Progenitor cell of endocrine pancreas (in vitro differentiated cells): ENCODE results near the gene PPFIA2. TPM values are rescaled to one million over a fixed set of nuclear protein-coding genes. Genes with fewer than 3 reads are reported as not detected.

ENCODE experiments used
- DNase-seq: peaks from one replicate; pipeline ENCODE4 v3.0.0; 2021; ENCODE audit warnings: low spot score; ENCODE audit not compliant: unreplicated experiment
- H3K27ac Mint-ChIP-seq: 2 replicates; pipeline ENCODE4 v1.8.0; 2021; ENCODE audit warnings: mild to moderate bottlenecking, moderate library complexity, mixed read lengths
- H3K27me3 Mint-ChIP-seq: 2 replicates; pipeline ENCODE4 v1.8.0; 2021; ENCODE audit warnings: mixed read lengths
- H3K36me3 Mint-ChIP-seq: 2 replicates; pipeline ENCODE4 v1.8.0; 2022; ENCODE audit warnings: mixed read lengths; ENCODE audit not compliant: insufficient read depth
- H3K4me1 Mint-ChIP-seq: 2 replicates; pipeline ENCODE4 v1.8.0; 2021; ENCODE audit warnings: low read depth, mixed read lengths
- H3K4me3 Mint-ChIP-seq: 2 replicates; pipeline ENCODE4 v1.8.0; 2021; ENCODE audit warnings: low read depth, mild to moderate bottlenecking, moderate library complexity, mixed read lengths
- H3K9me3 Mint-ChIP-seq: 2 replicates; pipeline ENCODE4 v1.8.0; 2021; ENCODE audit warnings: low read depth, mixed read lengths
- total RNA-seq: library from RNA; stranded (reverse); gene quantifications from 2 replicates; pipeline ENCODE4 v1.2.1, GENCODE V29; 2021
- TF ChIP-seq, protein P1 (sequence below): fragments of 200-600 bp; sonication (generic); IDR thresholded peaks from one replicate; pipeline ENCODE4 v1.5.0; 2021; ENCODE audit warnings: antibody characterized with exemption, mild to moderate bottlenecking; ENCODE audit not compliant: unreplicated experiment

The PPFIA2 gene
- total RNA-seq, 1 donor from 2014 or later, result 1.1 TPM

DNA sequence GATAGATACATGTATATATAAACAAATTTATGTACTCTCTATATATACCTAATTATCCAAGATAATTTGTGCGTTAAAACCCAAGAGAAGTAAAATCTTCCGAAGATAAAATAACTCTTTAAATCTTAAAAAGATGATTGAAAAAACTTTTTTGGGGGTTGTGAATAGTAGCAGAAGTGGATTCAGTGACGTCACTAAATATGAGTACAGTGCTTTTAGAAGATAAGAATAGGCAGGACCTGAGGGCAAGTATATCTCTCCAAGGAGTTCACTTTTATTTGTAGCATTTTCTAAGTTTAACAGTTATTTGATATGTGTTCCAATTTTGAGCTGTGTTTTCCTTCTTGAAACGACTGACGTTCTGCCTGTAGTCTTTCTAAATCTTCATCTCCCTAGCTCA, 319.8 kb downstream of the PPFIA2 start:
- H3K4me3 Mint-ChIP-seq, result no peak overlapping the region
- no peaks in the 10 kb centered on the region for H3K36me3 Mint-ChIP-seq
- TF ChIP-seq, protein P1, sequence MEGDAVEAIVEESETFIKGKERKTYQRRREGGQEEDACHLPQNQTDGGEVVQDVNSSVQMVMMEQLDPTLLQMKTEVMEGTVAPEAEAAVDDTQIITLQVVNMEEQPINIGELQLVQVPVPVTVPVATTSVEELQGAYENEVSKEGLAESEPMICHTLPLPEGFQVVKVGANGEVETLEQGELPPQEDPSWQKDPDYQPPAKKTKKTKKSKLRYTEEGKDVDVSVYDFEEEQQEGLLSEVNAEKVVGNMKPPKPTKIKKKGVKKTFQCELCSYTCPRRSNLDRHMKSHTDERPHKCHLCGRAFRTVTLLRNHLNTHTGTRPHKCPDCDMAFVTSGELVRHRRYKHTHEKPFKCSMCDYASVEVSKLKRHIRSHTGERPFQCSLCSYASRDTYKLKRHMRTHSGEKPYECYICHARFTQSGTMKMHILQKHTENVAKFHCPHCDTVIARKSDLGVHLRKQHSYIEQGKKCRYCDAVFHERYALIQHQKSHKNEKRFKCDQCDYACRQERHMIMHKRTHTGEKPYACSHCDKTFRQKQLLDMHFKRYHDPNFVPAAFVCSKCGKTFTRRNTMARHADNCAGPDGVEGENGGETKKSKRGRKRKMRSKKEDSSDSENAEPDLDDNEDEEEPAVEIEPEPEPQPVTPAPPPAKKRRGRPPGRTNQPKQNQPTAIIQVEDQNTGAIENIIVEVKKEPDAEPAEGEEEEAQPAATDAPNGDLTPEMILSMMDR, result no peak
- no peak for DNase-seq
- H3K9me3 Mint-ChIP-seq, result no peaks in the 10 kb centered on the region
- no peak overlapping the region for H3K27ac Mint-ChIP-seq
- no peaks in the 10 kb centered on the region for H3K4me1 Mint-ChIP-seq
- no peaks in the 10 kb centered on the region for H3K27me3 Mint-ChIP-seq

DNA sequence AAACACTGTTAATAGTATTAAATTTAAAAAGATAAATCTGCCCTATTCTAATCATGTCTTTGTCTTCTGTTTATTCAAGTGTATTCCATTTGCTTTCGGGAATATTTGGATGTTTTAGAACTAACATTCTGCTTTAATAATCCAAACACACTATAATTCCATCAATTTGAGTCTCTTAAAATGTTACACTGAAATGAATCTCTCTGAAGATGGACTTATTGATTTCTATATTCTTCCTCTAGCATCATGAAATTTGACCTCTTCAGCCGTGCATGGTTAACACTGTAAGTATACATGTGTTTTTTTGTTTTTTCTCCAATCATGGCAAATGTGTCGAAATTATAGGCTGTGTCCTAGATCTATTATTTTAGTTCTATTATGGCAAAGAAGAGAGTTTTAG, 342.1 kb downstream of the PPFIA2 start:
- Mint-ChIP-seq H3K4me3 (no peak overlapping the region), H3K4me1 (peaks cover 5% of the 10 kb centered on the region), H3K27me3 (no peaks in the 10 kb centered on the region), H3K36me3 (no peaks in the 10 kb centered on the region), H3K27ac (no peak overlapping the region), H3K9me3 (peaks cover 7% of the 10 kb centered on the region)
- DNase-seq, result no peak
- TF ChIP-seq, protein P1, result no peak

DNA sequence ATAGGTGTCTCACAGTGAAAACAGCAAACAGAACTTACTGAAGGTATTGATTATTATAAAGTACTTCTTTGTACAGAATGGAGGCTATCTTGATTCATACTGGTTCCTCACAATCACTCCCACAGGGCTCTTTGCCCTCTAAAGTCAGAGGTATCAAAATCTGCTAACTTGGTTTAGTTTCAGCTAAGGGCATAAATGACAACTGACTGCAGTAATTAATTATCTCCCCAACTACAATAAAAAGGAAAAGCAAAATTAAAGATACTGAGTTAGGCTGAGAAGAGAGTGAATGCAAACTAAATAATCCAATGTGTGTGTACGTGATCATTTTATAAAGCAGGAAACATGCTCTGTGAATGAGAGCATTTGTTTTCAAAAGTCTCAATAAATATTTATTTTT, 342.6 kb downstream of the PPFIA2 start:
- H3K4me3 Mint-ChIP-seq, result no peak overlapping the region
- H3K27me3 Mint-ChIP-seq, result no peaks in the 10 kb centered on the region
- no peak for DNase-seq
- peaks cover 7% of the 10 kb centered on the region for H3K9me3 Mint-ChIP-seq
- H3K4me1 Mint-ChIP-seq, result peaks cover 5% of the 10 kb centered on the region
- TF ChIP-seq, protein P1, result no peak
- H3K36me3 Mint-ChIP-seq, result no peaks in the 10 kb centered on the region
- H3K27ac Mint-ChIP-seq, result peak overlapping the region; percentile 33

DNA sequence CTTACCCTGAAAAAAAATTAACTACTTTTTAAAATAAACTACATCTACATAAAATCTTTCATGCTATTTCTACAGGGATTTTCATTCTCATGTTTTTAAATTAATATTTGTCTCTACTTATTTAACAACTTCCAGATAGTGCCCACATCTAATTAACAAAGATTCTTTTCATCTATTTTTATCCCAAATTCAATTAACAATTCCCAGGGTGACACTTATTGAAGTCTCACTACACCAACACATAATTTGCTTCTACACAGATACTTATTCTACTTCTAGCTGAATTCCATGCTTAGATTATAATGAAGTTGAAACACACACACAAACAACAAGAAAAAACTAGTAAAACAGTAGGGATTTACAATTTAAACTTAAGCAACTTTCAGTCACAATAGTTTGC, 344.7 kb downstream of the PPFIA2 start:
- Mint-ChIP-seq H3K9me3 (no peaks in the 10 kb centered on the region), H3K27ac (no peak overlapping the region)
- TF ChIP-seq, protein P1, result no peak

DNA sequence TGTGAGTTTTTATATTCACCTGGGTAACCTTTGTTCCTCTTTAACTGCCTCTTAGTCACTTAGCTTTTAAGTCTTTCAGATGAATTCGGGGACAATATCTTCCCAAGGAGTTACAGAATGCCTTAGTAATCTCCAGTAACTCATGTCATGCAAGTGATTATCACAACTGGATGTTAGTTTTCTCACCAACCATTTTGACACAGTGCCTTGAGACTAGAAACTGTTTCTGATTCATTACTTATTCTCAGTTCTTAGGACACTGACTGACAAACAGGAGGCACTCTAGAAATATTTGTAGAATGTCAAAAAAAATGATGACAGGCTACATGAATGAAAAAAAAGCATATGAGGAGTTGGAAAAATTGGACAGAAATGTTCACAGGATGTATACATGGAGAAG, 346.2 kb downstream of the PPFIA2 start:
- Mint-ChIP-seq H3K4me1 (peaks cover 5% of the 10 kb centered on the region), H3K27ac (no peak overlapping the region), H3K36me3 (no peaks in the 10 kb centered on the region), H3K4me3 (no peak overlapping the region), H3K27me3 (no peaks in the 10 kb centered on the region), H3K9me3 (no peaks in the 10 kb centered on the region)
- DNase-seq, result no peak
- TF ChIP-seq, protein P1, result no peak

More for the DNA sequence above, 344.7 kb downstream of the PPFIA2 start:
- no peak for DNase-seq
- Mint-ChIP-seq H3K4me1 (peaks cover 5% of the 10 kb centered on the region), H3K27me3 (no peaks in the 10 kb centered on the region), H3K4me3 (no peak overlapping the region), H3K36me3 (no peaks in the 10 kb centered on the region)
